ENCODE measurements around the gene HOXC12. TPM values are rescaled to one million over a fixed set of nuclear protein-coding genes. Genes with fewer than 3 reads are reported as not detected.

HOXC12 gene
- total RNA-seq, 4 donors from 2014 or later: 3.7 to 6.8 (median 4.7) TPM

DNA sequence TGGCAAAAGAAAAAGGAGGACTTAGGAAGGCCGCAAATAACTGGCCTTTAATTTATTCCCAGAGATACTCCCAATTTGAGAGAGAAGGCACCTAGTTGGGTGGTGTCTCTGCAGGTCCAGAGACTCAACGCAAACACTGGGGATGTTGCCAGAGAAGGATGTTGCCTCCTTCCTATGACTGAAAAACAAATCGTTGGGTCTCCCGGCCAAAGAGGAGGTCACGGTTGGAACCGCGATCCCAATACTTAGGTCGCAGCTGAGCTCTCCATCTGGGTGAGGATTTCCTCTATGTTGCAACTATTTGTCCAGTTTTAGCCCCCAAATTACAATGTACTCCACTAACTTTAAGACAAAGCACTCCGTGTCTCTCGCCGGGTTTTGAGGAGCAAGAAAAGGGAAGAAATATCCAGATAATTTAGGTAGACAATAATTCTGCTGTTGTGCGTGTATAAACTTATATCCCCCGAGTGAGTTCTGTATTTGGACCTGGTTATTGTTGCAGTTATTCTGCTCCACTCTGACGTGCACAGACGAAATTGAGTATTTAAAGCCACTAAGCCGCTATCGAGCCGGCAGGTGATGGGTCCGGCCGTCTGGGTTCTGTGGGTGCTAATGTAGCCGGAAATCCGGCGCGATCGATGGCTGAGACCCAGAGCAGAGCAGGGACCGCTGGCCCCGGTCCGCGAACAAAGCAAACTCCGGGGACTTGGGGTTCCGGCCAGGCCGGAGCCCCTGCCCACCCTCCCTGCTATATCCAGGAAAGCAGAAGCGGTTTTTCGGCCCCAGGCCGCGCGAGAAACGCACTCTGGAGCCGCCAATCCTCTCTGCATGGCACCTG, 5.7 kb downstream of the HOXC12 start:
- no peak for DNase-seq (ENCODE audit: low spot score in 2 of 2)
- H3K36me3 ChIP-seq: no peaks in the 10 kb centered on the region
- no peak overlapping the region for H3K4me3 ChIP-seq
- H3K27ac ChIP-seq: no peak overlapping the region
- peaks cover 25% of the 10 kb centered on the region for H3K4me1 ChIP-seq
- peaks cover 97% of the 10 kb centered on the region for H3K27me3 ChIP-seq
- no peaks in the 10 kb centered on the region for H3K9me3 ChIP-seq
- TF ChIP-seq EP300 (IDR thresholded peaks at IDR 0.05) (no peak), POLR2AphosphoS5 (IDR thresholded peaks at IDR 0.05) (no peak), CTCF (IDR thresholded peaks at IDR 0.05) (no peak), POLR2A (IDR thresholded peaks at IDR 0.05) (no peak)
- 55% methylated on average over 39 of the region's 39 CpGs for WGBS

GRCh38 chr12:53961025-53961761, 6.5 kb downstream of the HOXC12 start:
- peaks cover 97% of the 10 kb centered on the region for H3K27me3 ChIP-seq
- 42% methylated on average over 40 of the region's 72 CpGs for WGBS
- H3K4me1 ChIP-seq: peaks cover 21% of the 10 kb centered on the region
- no peaks in the 10 kb centered on the region for H3K9me3 ChIP-seq
- no peak overlapping the region for H3K27ac ChIP-seq
- H3K4me3 ChIP-seq: no peak overlapping the region
- DNase-seq (ENCODE audit: low spot score in 2 of 2): peak in 1 of 2 donors; percentile 63
- H3K36me3 ChIP-seq: no peaks in the 10 kb centered on the region
- no peak for TF ChIP-seq POLR2A (IDR thresholded peaks at IDR 0.05)
- no peak for TF ChIP-seq EP300 (IDR thresholded peaks at IDR 0.05)
- TF ChIP-seq POLR2AphosphoS5 (IDR thresholded peaks at IDR 0.05): no peak
- TF ChIP-seq CTCF (IDR thresholded peaks at IDR 0.05): no peak

DNA sequence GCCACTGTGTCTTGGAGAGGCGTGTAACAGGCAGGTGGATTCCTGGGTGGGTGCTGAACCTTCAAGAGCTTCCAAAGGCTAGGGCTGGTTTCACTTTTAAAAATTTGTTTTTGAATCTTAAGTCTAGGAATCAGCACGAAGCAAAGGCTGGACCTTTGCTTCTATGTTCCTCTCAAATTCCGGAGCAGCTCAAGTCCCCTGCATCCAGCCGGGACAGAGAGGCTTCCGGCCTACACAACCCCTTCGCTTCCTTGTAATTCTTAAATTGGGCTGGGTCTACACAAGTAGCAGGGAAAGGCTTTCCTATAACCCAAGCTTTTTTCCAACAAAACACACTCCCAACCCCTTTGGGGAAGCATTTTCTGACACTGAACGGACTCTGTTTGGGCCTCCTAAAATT, 8.3 kb downstream of the HOXC12 start:
- no peak for TF ChIP-seq CTCF (IDR thresholded peaks at IDR 0.05)
- TF ChIP-seq POLR2AphosphoS5 (IDR thresholded peaks at IDR 0.05): no peak
- no peak for TF ChIP-seq POLR2A (IDR thresholded peaks at IDR 0.05)
- TF ChIP-seq EP300 (IDR thresholded peaks at IDR 0.05): no peak
- DNase-seq (ENCODE audit: low spot score in 2 of 2): no peak
- no peaks in the 10 kb centered on the region for H3K9me3 ChIP-seq
- H3K27ac ChIP-seq: no peak overlapping the region
- H3K4me1 ChIP-seq: peaks cover 9% of the 10 kb centered on the region
- 50% methylated on average over 7 of the region's 7 CpGs for WGBS
- peaks cover 93% of the 10 kb centered on the region for H3K27me3 ChIP-seq
- H3K36me3 ChIP-seq: no peaks in the 10 kb centered on the region
- H3K4me3 ChIP-seq: no peak overlapping the region

- no peak overlapping the region for H3K27ac ChIP-seq
- no peak overlapping the region for H3K4me3 ChIP-seq
- peaks cover 9% of the 10 kb centered on the region for H3K4me1 ChIP-seq
- TF ChIP-seq CTCF (IDR thresholded peaks at IDR 0.05): no peak
- no peak for TF ChIP-seq EP300 (IDR thresholded peaks at IDR 0.05)
- TF ChIP-seq POLR2AphosphoS5 (IDR thresholded peaks at IDR 0.05): no peak
- no peak for TF ChIP-seq POLR2A (IDR thresholded peaks at IDR 0.05)
- peak in 1 of 2 donors; percentile 65 for DNase-seq (ENCODE audit: low spot score in 2 of 2)
- no peaks in the 10 kb centered on the region for H3K36me3 ChIP-seq
- no peaks in the 10 kb centered on the region for H3K9me3 ChIP-seq
- H3K27me3 ChIP-seq: peaks cover 86% of the 10 kb centered on the region
- 50% methylated on average over 38 of the region's 38 CpGs for WGBS
These were observed 9.0 kb downstream of the HOXC12 start for GRCh38 chr12:53963434-53964314.

All from suprapubic skin (tissue), 4 donors.